GM19455 (cell line): ENCODE data around the gene DDX28.
"Not testable (repeated sequence)": the region's sequence is repeated elsewhere in the genome, so short reads cannot be mapped to it uniquely, and the experiment has no call there.

ENCODE experiments used
- ATAC-seq: cut with Tn5 transposase; IDR thresholded peaks from one replicate; pipeline ENCODE4 v1.9.1; 2021; ENCODE audit not compliant: unreplicated experiment

DDX28 gene

DNA sequence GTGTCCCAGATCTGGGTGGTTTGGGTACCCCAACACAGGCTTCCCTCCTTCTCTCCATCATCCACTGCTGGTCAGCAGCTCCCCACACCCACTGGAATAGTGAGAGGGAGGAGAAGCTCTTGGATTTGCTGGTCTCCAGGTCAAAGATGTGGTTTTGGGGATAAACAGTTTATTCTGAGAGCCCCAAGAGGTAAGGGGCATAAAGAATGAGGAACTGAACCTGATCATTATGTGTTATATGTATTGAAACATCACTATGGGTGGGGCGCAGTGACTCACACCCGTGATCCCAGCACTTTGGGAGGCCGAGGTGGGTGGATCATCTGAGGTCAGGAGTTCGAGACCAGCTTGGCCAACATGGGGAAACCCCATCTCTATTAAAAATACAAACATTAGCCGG lies 27.6 kb downstream of the DDX28 start:
- ATAC-seq, result no peak

DNA sequence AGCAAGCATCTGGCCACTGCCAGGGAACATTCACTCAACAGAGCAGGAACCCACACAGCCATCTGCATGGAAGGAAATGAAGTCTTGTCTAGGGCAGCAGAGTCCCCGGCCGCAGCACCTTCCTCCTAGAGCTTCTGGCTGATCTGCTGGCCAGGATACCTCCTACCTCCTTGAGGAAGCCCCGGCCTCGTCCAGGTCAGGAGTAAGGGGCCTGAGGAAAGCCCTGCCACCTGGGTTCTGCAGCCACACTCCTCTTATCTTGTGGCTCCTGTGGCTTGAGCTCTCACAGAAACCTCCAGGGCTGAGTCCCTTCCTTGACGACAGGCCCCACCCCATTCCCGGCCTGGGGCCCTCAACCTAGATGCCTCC lies 29.0 kb downstream of the DDX28 start:
- not testable (repeated sequence) for ATAC-seq

DNA sequence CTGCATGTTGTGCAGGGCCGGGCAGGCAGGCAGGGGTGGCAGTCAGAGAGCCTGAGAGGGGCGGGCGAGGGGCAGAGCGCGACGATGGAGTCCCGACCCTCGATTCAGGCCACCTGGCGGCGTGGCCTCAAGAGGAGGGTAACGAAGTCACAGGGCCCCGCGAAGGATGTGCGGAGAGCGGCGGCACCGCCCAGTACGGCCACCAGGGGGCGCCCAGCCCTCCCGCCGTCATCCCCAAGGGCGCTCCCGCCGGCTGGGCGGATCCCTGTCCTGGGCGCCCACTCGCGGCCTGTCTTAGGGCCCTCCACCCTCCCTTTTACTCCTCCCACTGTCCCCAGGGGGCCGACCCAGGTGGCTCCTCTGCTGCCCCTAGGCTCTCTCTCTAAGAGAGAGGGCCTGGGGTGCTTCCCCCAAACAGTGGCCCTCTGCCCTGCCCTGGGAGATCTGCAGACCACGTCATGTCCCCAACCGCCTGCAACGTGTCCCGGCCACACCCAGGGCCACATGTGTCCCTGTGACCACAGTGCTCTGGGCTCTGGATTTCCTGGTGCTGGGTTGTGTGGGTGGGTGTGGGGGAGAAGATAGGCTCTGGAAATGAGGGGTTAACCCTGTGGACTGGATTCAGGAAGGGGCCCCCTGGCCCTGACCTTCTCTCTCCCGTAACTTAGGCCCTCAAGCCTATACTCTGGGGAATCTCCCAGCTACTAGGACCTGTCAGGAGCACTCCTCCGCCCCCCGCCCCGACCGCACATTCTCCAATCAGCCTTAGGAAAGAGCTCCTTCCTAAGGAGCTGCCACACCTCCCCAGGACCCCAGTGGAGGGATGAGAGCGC lies 29.6 kb downstream of the DDX28 start:
- ATAC-seq, result peak; percentile 74

- peak; percentile 16 for ATAC-seq
Measured at GRCh38 chr16:67992661-67993206, 30.3 kb downstream of the DDX28 start.

GRCh38 chr16:67990018-67990386 lies 33.0 kb downstream of the DDX28 start:
- no peak for ATAC-seq

DNA sequence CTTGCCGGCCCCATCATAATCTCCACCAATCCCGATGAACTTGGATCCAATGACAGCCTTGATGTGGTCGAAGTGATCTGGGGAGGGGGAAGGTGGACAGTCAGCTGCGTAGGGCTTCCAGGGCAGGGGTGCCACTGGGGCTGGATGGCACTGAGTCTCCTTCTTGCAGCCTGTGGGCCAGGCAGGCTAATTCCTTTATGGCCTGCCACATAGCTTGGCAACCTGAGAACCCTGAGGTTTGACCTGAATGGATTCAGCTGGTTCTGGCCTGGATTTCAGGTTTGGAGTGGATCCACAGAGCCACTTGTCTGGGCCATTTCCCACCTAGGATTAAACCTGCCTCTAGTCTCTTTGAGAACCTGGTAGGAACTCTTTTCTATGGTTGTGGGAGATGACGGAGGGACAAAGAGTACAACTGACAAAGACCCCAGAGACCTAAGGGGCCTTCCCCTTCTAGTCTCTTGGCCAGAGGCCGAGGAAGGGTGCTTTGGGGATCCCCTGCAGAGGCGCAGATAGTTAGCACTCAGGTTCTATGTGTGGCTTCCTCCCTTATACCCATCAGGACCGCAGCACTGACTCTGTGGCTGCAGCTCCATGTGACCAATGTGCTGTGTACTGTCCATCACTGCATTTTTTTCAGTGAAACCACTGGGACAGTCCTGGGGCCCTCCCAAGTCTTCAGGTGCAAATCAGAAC lies 33.6 kb downstream of the DDX28 start:
- no peak for ATAC-seq

GRCh38 chr16:67988675-67989074 lies 34.4 kb downstream of the DDX28 start:
- ATAC-seq, result no peak

DNA sequence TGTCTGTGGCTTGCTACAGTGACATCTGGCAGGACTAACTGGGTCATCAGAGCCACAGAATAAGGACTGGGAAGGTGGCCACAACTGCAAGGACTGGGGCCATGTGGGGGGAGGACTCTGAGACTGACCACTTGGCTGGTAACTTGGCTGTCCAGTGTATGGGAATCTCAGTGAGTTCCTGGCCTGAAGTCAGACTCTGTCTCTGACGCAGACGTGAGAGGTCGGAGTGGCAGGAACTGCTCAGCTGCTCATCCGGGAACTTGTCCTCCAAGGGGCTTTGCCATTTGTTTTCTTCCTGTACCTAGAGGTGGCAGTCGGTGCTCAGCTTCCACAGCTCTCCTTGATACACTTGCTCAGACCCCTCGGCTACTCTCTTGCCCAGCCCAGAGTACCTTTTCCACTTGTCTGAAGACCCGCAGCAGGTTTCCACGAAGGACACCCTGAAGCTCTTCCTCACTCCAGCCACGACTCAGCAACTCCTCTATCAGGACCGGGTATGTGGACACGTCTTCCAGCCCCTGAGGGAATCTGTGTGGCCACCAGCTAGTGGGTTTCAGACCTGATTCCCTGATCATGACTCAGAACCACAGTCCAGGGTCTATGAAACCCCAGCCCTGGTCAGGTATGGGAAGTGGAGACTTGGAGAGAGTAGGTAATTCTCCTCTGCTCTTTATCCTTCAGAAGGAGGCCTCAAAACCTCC lies 35.4 kb downstream of the DDX28 start:
- no peak for ATAC-seq

GRCh38 chr16:67986949-67987348 lies 36.1 kb downstream of the DDX28 start:
- ATAC-seq, result no peak

DNA sequence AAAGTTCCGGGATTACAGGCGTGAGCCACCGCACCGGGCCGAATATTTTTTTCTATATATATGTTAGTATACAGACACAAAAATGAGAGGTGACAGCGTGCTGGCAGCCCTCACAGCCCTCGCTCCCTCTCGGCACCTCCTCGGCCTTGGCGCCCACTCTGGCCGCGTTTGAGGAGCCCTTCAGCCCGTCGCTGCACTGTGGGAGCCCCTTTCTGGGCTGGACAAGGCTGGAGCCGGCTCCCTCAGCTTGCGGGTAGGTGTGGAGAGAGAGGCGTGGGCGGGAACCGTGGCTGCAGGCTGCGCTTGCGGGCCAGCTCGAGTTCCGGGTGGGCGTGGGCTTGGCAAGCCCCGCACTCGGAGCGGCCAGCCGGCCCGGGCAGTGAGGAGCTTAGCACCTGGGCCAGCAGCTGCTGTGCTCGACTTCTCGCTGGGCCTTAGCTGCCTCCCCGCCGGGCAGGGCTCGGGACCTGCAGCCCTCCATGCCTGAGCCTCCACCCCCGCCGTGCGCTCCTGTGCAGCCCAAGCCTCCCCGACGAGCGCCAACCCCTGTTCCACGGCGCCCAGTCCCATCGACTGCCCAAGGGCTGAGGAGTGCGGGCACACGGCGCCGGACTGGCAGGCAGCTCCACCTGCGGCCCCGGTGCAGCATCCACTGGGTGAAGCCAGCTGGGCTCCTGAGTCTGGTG lies 40.9 kb downstream of the DDX28 start:
- ATAC-seq, result no peak

DNA sequence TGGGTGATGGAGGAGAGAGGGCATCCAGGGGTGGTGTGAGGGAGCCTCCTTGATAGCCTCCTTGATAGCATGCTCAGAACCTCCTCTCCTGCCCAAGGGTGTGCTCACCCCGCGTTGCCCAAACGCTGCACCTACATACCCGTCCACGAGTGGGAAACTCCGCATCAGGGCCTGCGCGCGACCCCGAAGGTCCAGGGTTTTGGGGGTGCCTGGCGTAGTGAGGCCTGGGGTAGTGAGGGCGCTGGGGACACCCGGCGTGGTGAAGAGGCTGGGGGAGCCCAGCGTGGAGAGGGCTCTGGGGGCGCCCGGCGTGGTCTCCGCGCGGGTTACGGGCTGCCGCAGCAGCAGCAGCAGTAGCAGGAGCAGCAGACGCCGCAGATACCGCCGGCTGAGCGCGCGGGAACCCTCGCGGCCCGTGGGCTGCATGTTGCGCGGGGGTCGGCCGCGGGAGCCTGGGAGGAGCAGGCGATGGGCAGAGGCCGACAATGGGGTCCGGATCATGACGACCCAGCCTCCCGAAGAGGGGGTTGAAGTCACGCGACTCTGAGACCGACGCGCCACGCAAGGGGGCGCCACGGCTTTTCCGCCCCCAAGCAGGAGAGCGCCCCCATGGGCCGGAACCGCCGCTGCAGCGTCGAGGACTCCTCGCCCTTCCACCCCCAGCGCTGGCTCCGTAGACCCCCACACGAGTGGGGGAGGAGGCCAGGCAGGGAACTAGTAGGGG lies 42.9 kb downstream of the DDX28 start, which contains the start of gene DPEP3:
Gene DPEP3, minus strand, starts transcription at position 545 of the 724 bp plus-strand sequence. Its CDS starts 119 bp downstream, at position 426.
- ATAC-seq, result no peak

DNA sequence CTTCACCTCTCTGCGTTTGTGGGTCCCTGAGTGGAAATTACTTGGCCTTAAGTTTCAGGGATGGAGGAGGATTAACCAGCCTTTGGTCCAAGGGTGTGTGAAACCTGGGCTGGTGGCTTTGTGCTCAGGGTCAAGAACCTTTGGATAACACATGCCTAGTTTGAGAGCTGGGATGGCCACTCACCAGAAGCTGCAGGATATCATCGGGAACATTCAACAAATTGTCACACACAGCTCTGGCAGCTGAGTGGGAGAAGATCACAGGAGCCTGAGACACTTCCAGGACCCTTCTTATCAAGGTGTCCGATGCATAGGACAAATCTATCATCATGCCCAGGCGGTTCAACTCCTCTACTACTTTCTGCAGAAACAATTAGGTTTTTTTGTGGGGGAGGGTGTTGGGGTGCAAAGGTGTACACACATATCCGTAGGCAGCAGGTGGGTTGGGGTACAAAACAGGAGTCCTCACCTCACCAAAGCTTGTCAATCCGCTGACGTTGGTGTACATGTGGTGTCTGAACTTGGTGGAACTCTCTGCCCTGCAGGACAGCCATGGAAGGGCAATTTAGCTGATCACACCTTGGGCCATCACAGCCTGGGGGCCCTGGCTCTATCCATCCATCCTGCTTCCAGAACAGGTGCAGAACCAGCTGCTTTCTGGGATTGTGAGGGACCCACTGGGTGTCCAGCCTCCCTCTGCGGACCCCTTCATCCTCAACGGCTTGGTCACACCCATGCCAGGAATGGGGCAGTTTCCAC lies 45.4 kb downstream of the DDX28 start:
- ATAC-seq, result no peak

DNA sequence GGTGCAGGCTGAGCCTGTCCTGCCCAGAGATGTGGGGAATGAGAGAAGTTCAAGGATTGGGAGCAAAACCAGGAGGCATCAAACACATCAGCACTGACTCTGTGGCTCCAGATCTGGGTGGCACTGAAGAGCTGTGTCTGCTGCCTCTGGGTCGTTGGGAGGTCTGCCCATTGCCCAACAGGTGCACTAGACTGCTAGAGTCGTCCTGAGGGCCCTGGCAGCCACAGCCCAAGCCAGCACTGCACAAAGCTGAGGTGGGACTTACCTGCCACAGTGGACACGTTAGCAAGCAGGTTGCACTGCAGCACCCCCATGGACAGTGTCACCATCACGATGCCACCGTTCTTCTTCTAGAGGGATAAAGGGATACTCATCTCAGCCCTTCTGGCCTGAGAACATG lies 46.0 kb downstream of the DDX28 start:
- no peak for ATAC-seq

DNA sequence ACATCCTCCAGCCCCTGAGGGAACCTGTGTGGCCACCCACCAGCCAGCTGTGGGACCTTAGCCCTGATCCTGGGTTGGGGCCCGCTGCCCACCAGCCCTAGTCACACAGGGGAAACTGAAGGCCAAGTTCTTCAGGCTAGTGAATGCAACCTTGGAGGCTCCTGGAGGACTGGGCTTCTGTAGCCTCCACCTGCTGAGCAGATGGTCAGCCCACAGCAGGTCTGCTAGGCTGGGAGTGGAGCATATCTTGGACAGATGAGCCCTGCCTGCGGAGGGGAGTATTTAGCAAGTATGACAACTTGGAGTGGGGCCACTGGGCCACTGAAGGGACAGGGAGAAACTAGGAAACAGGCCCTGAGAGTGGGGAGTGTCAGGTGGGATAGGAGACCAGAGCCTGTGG lies 46.8 kb downstream of the DDX28 start:
- ATAC-seq, result no peak

DNA sequence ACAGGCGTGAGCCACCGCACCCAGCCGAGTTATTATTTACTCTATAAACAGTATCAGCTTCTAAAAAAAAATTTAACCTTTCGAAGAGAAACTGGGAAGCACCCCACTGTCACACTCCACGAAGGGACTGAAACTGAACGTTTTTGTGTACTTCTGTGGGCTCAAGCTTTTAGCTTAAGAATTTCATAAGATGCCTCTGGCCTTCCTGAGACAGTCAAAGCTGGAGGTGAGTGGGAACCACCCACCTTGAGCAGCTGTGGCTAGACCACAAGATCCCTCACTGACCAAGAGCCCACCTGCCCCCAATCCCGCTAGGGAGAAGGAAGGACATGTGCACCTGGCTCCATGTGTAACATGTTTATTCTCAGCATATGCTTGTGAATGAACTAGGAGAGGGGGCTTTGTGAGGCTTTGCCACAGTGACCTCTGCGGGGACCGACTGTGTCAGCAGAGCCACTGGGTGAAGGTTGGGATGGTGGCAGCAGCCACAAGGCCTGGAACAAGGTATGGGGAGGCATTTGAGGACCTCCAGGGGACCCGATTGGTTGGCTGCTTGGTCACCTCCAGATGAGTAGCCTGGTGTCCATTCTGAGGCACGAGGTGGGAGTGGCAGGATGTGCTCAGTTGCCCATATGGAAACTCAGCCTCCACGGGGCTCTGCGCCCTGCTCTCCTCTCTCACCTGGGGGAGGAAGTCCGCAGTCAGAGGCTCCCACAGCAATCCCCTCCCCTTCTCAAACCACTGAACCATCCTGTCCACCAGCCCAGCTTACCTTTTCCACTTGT lies 47.5 kb downstream of the DDX28 start:
- ATAC-seq, result no peak

DNA sequence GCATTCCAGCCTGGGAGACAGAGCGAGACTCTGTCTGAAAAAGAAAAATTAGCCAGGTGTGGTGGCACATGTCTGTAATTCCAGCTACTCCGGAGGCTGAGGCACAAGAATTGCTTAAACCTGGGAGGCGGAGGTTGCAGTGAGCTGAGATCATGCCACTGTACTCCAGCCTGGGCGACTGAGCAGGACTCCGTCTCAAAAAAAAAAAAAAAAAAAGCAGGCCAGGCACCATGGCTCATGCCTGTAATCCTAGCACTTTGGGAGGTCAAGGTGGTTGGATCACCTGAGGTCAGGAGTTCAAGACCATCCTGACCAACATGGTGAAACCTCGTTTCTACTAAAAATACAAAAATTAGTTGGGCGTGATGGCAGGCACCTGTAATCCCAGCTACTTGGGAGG lies 50.7 kb downstream of the DDX28 start:
- ATAC-seq, result not testable (repeated sequence)

DNA sequence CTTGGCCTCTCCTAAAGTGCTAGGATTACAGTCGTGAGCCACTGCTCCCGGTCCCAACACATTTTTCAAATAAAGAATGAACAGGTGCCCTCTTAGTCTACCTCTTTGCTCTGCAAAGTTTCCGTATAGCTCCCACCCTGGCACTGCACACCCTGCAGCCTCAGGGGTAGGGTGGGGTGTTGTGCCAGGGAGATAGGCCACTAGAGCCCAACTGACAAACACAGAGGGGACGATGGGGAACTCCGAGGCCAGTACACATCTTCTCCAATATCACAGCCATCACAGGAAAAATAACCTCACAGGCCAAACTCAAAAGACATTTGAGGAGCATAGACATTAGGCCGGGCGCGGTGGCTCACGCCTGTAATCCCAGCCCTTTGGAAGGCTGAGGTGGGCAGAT lies 51.9 kb downstream of the DDX28 start:
- ATAC-seq, result no peak
